HG03045 (cell line): ENCODE data around the gene TMCC3.
"Not testable (repeated sequence)": the region's sequence is repeated elsewhere in the genome, so short reads cannot be mapped to it uniquely, and the experiment has no call there.

ENCODE experiments used
- ATAC-seq: cut with Tn5 transposase; IDR thresholded peaks from one replicate; pipeline ENCODE4 v1.9.1; 2021; ENCODE audit warnings: mild to moderate bottlenecking, moderate library complexity; ENCODE audit not compliant: unreplicated experiment

Gene TMCC3

GRCh38 chr12:94650143-94651056, at the start of gene TMCC3:
TMCC3 (minus strand) TSS chr12:94650557; CDS start chr12:94650430, 127 bp downstream.
- peak; percentile 74 for ATAC-seq

GRCh38 chr12:94699801-94700200, 49.4 kb upstream of the TMCC3 start:
- no peak for ATAC-seq

GRCh38 chr12:94698578-94698977, 48.2 kb upstream of the TMCC3 start:
- no peak for ATAC-seq

GRCh38 chr12:94697631-94698030, 47.3 kb upstream of the TMCC3 start:
- no peak for ATAC-seq

- no peak for ATAC-seq
Measured at GRCh38 chr12:94694732-94695131, 44.4 kb upstream of the TMCC3 start.

GRCh38 chr12:94692826-94693225, 42.5 kb upstream of the TMCC3 start:
- not testable (repeated sequence) for ATAC-seq

GRCh38 chr12:94690198-94690771, 39.9 kb upstream of the TMCC3 start:
- no peak for ATAC-seq

GRCh38 chr12:94689646-94690036, 39.3 kb upstream of the TMCC3 start:
- ATAC-seq, result no peak

- ATAC-seq, result no peak
Measured at GRCh38 chr12:94689002-94689645, 38.8 kb upstream of the TMCC3 start.

- no peak for ATAC-seq
Measured at GRCh38 chr12:94687891-94688290, 37.5 kb upstream of the TMCC3 start.

- no peak for ATAC-seq
Measured at GRCh38 chr12:94686834-94687628, 36.7 kb upstream of the TMCC3 start.

GRCh38 chr12:94684416-94685142, 34.2 kb upstream of the TMCC3 start:
- no peak for ATAC-seq

GRCh38 chr12:94679554-94680195, 29.3 kb upstream of the TMCC3 start:
- ATAC-seq, result no peak

- no peak for ATAC-seq
Measured at GRCh38 chr12:94678849-94679248, 28.5 kb upstream of the TMCC3 start.

GRCh38 chr12:94678379-94678778, 28.0 kb upstream of the TMCC3 start:
- ATAC-seq, result no peak

GRCh38 chr12:94677778-94678177, 27.4 kb upstream of the TMCC3 start:
- ATAC-seq, result peak; percentile 45

- ATAC-seq, result no peak
Measured at GRCh38 chr12:94676922-94677321, 26.6 kb upstream of the TMCC3 start.

GRCh38 chr12:94676031-94676641, 25.8 kb upstream of the TMCC3 start:
- ATAC-seq, result peak; percentile 59

- no peak for ATAC-seq
Measured at GRCh38 chr12:94674835-94675234, 24.5 kb upstream of the TMCC3 start.
